Effector memory CD4-positive, alpha-beta T cell (primary cell): ENCODE results near the gene BNC2.

Source experiments
- DNase-seq, 3 donors: peaks; one replicate each; pipeline ENCODE4 v3.0.0-alpha.2; 2020
- H3K27ac ChIP-seq: 2 replicates; pipeline ENCODE4 v1.7.0; 2013; ENCODE audit warnings: mild to moderate bottlenecking, low read length, moderate library complexity; ENCODE audit not compliant: insufficient read depth, poor library complexity, severe bottlenecking
- H3K27me3 ChIP-seq: replicated peaks from 2 replicates; pipeline ENCODE4 v1.7.0; 2013; ENCODE audit warnings: mild to moderate bottlenecking, low read length; ENCODE audit not compliant: insufficient read depth, control insufficient read depth, poor library complexity, severe bottlenecking
- H3K36me3 ChIP-seq: 2 replicates; pipeline ENCODE4 v1.7.0; 2013; ENCODE audit warnings: mild to moderate bottlenecking, low read length, moderate library complexity; ENCODE audit not compliant: control insufficient read depth, insufficient read depth
- H3K4me1 ChIP-seq: 2 replicates; pipeline ENCODE4 v1.7.0; 2013; ENCODE audit warnings: low read length, mild to moderate bottlenecking; ENCODE audit not compliant: control insufficient read depth, insufficient read depth, poor library complexity, severe bottlenecking
- H3K4me3 ChIP-seq: 2 replicates; pipeline ENCODE4 v1.7.0; 2013; ENCODE audit warnings: low read length, low read depth, mild to moderate bottlenecking; ENCODE audit not compliant: insufficient read depth, poor library complexity, severe bottlenecking
- H3K9me3 ChIP-seq: 2 replicates; pipeline ENCODE4 v1.7.0; 2013; ENCODE audit warnings: mild to moderate bottlenecking, low read length, moderate library complexity; ENCODE audit not compliant: control insufficient read depth

The BNC2 gene

GRCh38 chr9:16709924-16710323 lies 160.5 kb downstream of the BNC2 start:
- Histone ChIP-seq H3K27me3 (no peaks in the 10 kb centered on the region), H3K4me1 (no peaks in the 10 kb centered on the region), H3K36me3 (no peaks in the 10 kb centered on the region), H3K4me3 (no peak overlapping the region), H3K9me3 (no peaks in the 10 kb centered on the region), H3K27ac (no peak overlapping the region)
- no peak for DNase-seq

- H3K4me1 ChIP-seq, result no peaks in the 10 kb centered on the region
- H3K27me3 ChIP-seq, result no peaks in the 10 kb centered on the region
- no peak overlapping the region for H3K4me3 ChIP-seq
- no peak for DNase-seq
- no peaks in the 10 kb centered on the region for H3K36me3 ChIP-seq
- H3K27ac ChIP-seq, result no peak overlapping the region
- no peaks in the 10 kb centered on the region for H3K9me3 ChIP-seq
Observed at GRCh38 chr9:16708656-16709435, 161.6 kb downstream of the BNC2 start.

GRCh38 chr9:16705111-16705604 lies 165.3 kb downstream of the BNC2 start:
- Histone ChIP-seq H3K9me3 (no peaks in the 10 kb centered on the region), H3K4me1 (no peaks in the 10 kb centered on the region), H3K4me3 (no peak overlapping the region), H3K27ac (no peak overlapping the region), H3K27me3 (no peaks in the 10 kb centered on the region), H3K36me3 (no peaks in the 10 kb centered on the region)
- DNase-seq, result no peak

- Histone ChIP-seq H3K27ac (no peak overlapping the region), H3K36me3 (no peaks in the 10 kb centered on the region), H3K9me3 (no peaks in the 10 kb centered on the region), H3K4me1 (no peaks in the 10 kb centered on the region), H3K27me3 (no peaks in the 10 kb centered on the region), H3K4me3 (no peak overlapping the region)
- DNase-seq, result no peak
Observed at GRCh38 chr9:16704116-16705110, 166.1 kb downstream of the BNC2 start.

GRCh38 chr9:16701347-16701746 lies 169.1 kb downstream of the BNC2 start:
- Histone ChIP-seq H3K9me3 (no peaks in the 10 kb centered on the region), H3K4me1 (no peaks in the 10 kb centered on the region), H3K4me3 (no peak overlapping the region), H3K36me3 (no peaks in the 10 kb centered on the region), H3K27ac (no peak overlapping the region), H3K27me3 (no peaks in the 10 kb centered on the region)
- DNase-seq, result no peak

- no peaks in the 10 kb centered on the region for H3K36me3 ChIP-seq
- H3K4me1 ChIP-seq, result no peaks in the 10 kb centered on the region
- H3K4me3 ChIP-seq, result no peak overlapping the region
- no peaks in the 10 kb centered on the region for H3K27me3 ChIP-seq
- no peaks in the 10 kb centered on the region for H3K9me3 ChIP-seq
- DNase-seq, result no peak
- H3K27ac ChIP-seq, result no peak overlapping the region
Observed at GRCh38 chr9:16693616-16694015, 176.9 kb downstream of the BNC2 start.

- H3K27me3 ChIP-seq, result no peaks in the 10 kb centered on the region
- DNase-seq, result no peak
- H3K4me3 ChIP-seq, result no peak overlapping the region
- no peaks in the 10 kb centered on the region for H3K4me1 ChIP-seq
- no peak overlapping the region for H3K27ac ChIP-seq
- H3K9me3 ChIP-seq, result no peaks in the 10 kb centered on the region
- H3K36me3 ChIP-seq, result no peaks in the 10 kb centered on the region
Observed at GRCh38 chr9:16690628-16691027, 179.8 kb downstream of the BNC2 start.

- no peaks in the 10 kb centered on the region for H3K4me1 ChIP-seq
- H3K36me3 ChIP-seq, result no peaks in the 10 kb centered on the region
- no peak overlapping the region for H3K4me3 ChIP-seq
- no peaks in the 10 kb centered on the region for H3K27me3 ChIP-seq
- no peaks in the 10 kb centered on the region for H3K9me3 ChIP-seq
- DNase-seq, result no peak
- no peak overlapping the region for H3K27ac ChIP-seq
Observed at GRCh38 chr9:16690205-16690604, 180.3 kb downstream of the BNC2 start.

GRCh38 chr9:16689351-16689938 lies 181.0 kb downstream of the BNC2 start:
- H3K27me3 ChIP-seq, result no peaks in the 10 kb centered on the region
- no peaks in the 10 kb centered on the region for H3K4me1 ChIP-seq
- H3K9me3 ChIP-seq, result no peaks in the 10 kb centered on the region
- H3K36me3 ChIP-seq, result no peaks in the 10 kb centered on the region
- no peak overlapping the region for H3K4me3 ChIP-seq
- DNase-seq, result no peak
- H3K27ac ChIP-seq, result no peak overlapping the region
